Activated naive CD8-positive, alpha-beta T cell treated with anti-CD3 and anti-CD28 coated beads, Interleukin-2, amount 50 U/mL, for 16 hours (primary cell): ENCODE results near the gene ZNF598.

Experiments
- DNase-seq: peaks from one replicate; pipeline ENCODE4 v3.0.0-alpha.2; 2020; ENCODE audit warnings: low read depth, low spot score

The ZNF598 gene

GRCh38 chr16:2009791-2010510 is at the start of gene ZNF598:
Gene ZNF598, minus strand, starts transcription at chr16:2009821.
- DNase-seq, result peak; percentile 59

DNA sequence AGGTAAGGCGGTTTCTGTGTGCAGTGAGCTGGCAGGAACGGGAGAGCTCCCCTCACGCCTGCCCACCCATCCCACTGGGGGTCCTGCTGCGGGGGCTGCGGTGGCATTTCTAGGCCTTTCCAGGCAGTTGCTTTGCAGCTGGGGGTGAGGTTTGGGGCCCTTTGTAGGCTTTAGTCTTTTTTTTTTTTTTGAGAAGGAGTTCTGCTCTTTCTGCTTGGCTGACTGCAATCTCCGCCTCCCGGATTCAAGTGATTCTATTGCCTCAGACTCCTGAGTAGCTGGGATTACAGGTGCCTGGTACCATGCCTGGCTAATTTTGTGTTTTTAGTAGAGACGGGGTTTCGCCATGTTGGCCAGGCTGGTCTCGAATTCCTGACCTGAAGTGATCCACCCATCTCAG is 49.3 kb upstream of the ZNF598 start:
- DNase-seq, result no peak

- DNase-seq, result no peak
These were observed 48.8 kb upstream of the ZNF598 start for GRCh38 chr16:2058420-2058819.

GRCh38 chr16:2057438-2057837 is 47.8 kb upstream of the ZNF598 start:
- DNase-seq, result no peak

GRCh38 chr16:2056681-2057407 is 47.2 kb upstream of the ZNF598 start:
- DNase-seq, result no peak

- DNase-seq, result no peak
These were observed 46.5 kb upstream of the ZNF598 start for GRCh38 chr16:2056077-2056476.

GRCh38 chr16:2054543-2055245 is 45.1 kb upstream of the ZNF598 start:
- no peak for DNase-seq

- no peak for DNase-seq
These were observed 44.3 kb upstream of the ZNF598 start for GRCh38 chr16:2053897-2054296.

- no peak for DNase-seq
These were observed 43.6 kb upstream of the ZNF598 start for GRCh38 chr16:2053211-2053610.

DNA sequence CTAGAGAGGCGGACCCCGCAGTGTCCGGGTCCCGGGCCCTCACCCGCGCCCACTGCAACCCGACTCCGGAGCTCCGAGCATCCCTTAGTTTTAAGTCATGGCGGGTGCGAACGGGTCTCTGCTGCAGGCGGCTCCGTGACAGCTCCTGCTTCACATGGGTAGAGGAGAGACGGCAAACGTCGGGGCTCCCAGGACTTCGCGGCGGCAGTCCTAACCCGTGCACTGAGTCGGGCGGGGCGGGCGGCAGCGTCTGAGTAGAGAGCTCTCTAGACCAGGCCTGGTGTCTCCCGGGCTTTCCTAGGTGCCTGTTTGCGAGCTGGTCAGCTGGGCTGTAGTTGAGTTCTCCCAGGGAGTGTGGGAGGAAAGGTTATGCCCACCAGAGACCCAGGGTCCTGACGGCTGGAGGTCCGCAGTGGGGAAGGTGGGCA is 38.5 kb upstream of the ZNF598 start:
- DNase-seq, result no peak

- DNase-seq, result peak; percentile 80
These were observed 37.9 kb upstream of the ZNF598 start, which contains the start of the genes NTHL1 and TSC2 for GRCh38 chr16:2047330-2048115. Gene NTHL1, minus strand, starts transcription at chr16:2047834. Its CDS starts 11 bp downstream, at chr16:2047823. Gene TSC2, plus strand, starts transcription at chr16:2047985. Its CDS starts 631 bp downstream, at chr16:2048616.

GRCh38 chr16:2046893-2047329 is 37.3 kb upstream of the ZNF598 start:
- no peak for DNase-seq

DNA sequence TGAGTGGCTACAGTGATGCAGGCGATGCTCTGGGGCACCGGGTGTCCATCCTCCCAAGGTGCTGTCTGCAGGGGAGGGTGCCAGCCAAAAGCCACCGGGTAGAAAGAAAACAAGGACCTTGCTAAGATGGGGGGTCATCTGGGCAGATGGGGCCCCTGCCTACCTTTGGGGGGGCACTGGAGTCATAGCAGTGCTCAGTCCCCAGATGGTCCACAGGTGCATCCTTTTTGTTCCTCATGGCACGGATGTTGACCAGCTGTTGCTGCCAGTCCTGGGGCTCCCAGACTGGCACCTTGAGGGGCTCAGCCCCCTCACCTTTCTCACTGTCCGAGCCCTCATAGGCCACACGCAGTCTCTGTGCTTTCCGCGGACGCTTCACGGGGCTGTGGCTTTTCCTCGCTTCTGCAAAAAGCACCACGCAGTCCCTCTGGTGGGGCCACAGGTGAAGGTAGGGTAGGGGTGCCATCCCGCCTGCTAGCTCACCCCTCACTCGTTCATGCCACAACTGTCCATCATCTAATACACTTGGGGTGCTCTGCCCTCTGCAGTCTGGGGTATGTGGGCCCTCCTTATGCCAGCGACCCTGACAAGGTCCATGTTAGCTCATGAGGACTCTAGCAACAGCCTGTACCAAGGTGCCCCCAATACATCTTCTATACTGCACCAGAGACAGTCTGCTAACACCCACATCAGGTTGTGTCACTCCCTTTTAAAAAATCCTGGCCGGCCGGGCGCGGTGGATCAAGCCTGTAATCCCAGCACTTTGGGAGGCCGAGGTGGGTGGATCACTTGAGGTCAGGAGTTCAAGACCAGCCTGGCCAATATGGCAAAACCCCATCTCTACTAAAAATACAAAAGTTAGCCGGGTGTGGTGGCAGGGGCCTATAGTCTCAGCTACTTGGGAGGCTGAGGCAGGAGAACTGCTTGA is 36.6 kb upstream of the ZNF598 start:
- DNase-seq, result no peak

GRCh38 chr16:2044541-2044940 is 34.9 kb upstream of the ZNF598 start:
- no peak for DNase-seq

GRCh38 chr16:2043667-2044451 is 34.2 kb upstream of the ZNF598 start:
- DNase-seq, result no peak

DNA sequence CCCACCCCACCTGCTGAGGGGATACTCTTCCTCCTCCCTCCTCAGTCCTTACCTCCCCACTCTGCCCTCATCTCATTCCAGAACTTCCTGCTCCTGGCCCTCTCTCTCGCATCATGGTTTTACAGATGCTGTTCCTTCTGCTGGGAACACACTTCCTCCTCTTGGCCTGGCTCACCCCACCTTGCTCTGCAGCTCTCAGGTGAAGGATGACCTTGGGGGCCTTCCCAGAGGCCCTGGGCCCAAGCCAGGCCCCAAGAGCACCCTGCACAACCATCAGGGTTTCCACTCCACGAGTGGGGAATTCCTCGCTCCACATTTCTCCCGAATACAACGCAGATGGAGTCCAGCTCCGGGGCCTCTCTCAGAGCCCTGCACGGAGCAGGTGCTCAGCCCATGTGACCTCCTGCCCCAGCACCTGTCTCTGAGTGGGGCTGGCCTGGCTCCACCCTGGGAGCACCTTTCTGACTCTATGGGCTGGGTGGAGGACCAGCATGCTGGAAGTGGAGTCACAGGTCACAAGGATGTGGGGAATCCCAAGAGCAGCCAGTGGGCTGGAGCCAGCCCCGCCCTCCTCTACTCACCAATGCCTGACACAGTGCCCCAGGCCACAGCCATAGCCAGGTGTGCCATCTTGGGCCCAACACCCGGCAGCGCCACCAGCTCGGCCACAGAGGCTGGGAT is 33.5 kb upstream of the ZNF598 start:
- DNase-seq, result no peak

- DNase-seq, result no peak
These were observed 32.8 kb upstream of the ZNF598 start for GRCh38 chr16:2042171-2042985.
